K562 (cell line): Measurements from ENCODE around the gene GAPDHS. TPM values are rescaled to one million over a fixed set of nuclear protein-coding genes. Genes with fewer than 3 reads are reported as not detected.

Experiments
- ATAC-seq: fragments of 200-7000 bp; cut with Tn5 transposase; 3 replicates; pipeline ENCODE4 v1.9.1; 2020; ENCODE audit warnings: moderate library complexity
- BruUV-seq: library from RNA; stranded (reverse); fragments of 400-500 nt; replicated peaks from 2 replicates; lab custom pipeline; 2021; lab: Mats Ljungman, UMichigan
- CTCF ChIA-PET: fragments of 300-600 bp; formaldehyde crosslinking; extraction: SDS; loops from one replicate; lab custom pipeline; 2021; ENCODE audit warnings: low intra/inter-chr PET ratio; lab: Yijun Ruan, JAX
- POLR2A ChIA-PET: fragments of 300-600, 350-650 bp; sonication (Branson Sonifier 250); formaldehyde crosslinking; extraction: SDS; loops from one replicate; lab custom pipeline; 2021; ENCODE audit warnings: antibody characterized with exemption, inconsistent platforms; lab: Yijun Ruan, JAX
- DNase-seq, 4 experiments: peaks; one replicate each; pipeline versions ENCODE4 v3.0.0 to v3.0.0-alpha.2; 2011 to 2018; ENCODE audit warnings: low spot score in 3 of 4, mixed read lengths in 3 of 4; ENCODE audit errors: extremely low read depth in 1 of 4
- FAIRE-seq: peaks from 2 replicates; lab custom pipeline; 2011; peaks lifted over from hg19 to GRCh38; lab: Jason Lieb, UNC
- H2AFZ ChIP-seq: 2 replicates; pipeline ENCODE4 v1.6.0; 2011; ENCODE audit warnings: low read depth, low read length, control low read depth, inconsistent platforms
- H3K27ac ChIP-seq: fragments of 200-600 bp; 3 replicates; pipeline ENCODE4 v1.8.0; 2011; ENCODE audit warnings: low read depth, mild to moderate bottlenecking, control low read depth, inconsistent platforms, low read length, moderate library complexity, mixed read lengths; ENCODE audit errors: extremely low read depth
- H3K27me3 ChIP-seq, 2 experiments: fragments of 300-600 bp in 1 of 2; 2 replicates in 1 of 2; 3 replicates in 1 of 2; pipeline versions ENCODE4 v1.6.0 to v1.8.0; 2011; ENCODE audit warnings: inconsistent platforms in 2 of 2, low read length in 2 of 2, mild to moderate bottlenecking in 1 of 2, mixed read lengths in 1 of 2, moderate library complexity in 1 of 2; ENCODE audit not compliant: control insufficient read depth in 2 of 2, insufficient read depth in 2 of 2
- H3K36me3 ChIP-seq: fragments of 300-600 bp; 3 replicates; pipeline ENCODE4 v1.8.0; 2011; ENCODE audit warnings: mild to moderate bottlenecking, low read length, inconsistent platforms; ENCODE audit not compliant: control insufficient read depth, insufficient read depth
- H3K4me1 ChIP-seq, 2 experiments: fragments of 200-600 bp in 1 of 2; replicated peaks in 1 of 2; 2 replicates in 1 of 2; 3 replicates in 1 of 2; pipeline versions ENCODE4 v1.5.1 to v1.8.0; 2011; ENCODE audit warnings: inconsistent platforms in 2 of 2, low read length in 2 of 2, mild to moderate bottlenecking in 1 of 2, mixed read lengths in 1 of 2, moderate library complexity in 1 of 2; ENCODE audit not compliant: control insufficient read depth in 2 of 2, insufficient read depth in 2 of 2
- H3K4me2 ChIP-seq: 2 replicates; pipeline ENCODE4 v1.6.1; 2011; ENCODE audit warnings: low read length, control low read depth, inconsistent platforms, mixed read lengths; ENCODE audit not compliant: insufficient read depth
- H3K4me3 ChIP-seq: fragments of 200-600 bp; sonication (generic), shearing (Covaris generic); 2 replicates; pipeline ENCODE4 v1.5.1; 2016; ENCODE audit warnings: control low read depth, inconsistent platforms
- H3K79me2 ChIP-seq: fragments of 200-600 bp; 3 replicates; pipeline ENCODE4 v1.8.0; 2011; ENCODE audit warnings: low read length, inconsistent platforms; ENCODE audit not compliant: control insufficient read depth, insufficient read depth
- H3K9ac ChIP-seq, 2 experiments: 2 replicates each; pipeline versions ENCODE4 v1.6.0 to v1.6.1; 2011; ENCODE audit warnings: low read depth in 2 of 2, low read length in 2 of 2, control low read depth in 1 of 2, inconsistent platforms in 1 of 2, mild to moderate bottlenecking in 1 of 2, mixed read lengths in 1 of 2; ENCODE audit not compliant: insufficient read depth in 1 of 2
- H3K9me1 ChIP-seq: one replicate; pipeline ENCODE4 v1.6.0; 2011; ENCODE audit warnings: inconsistent platforms, mild to moderate bottlenecking, low read length, moderate library complexity; ENCODE audit not compliant: control insufficient read depth, insufficient read depth
- H3K9me3 ChIP-seq: replicated peaks from 2 replicates; pipeline ENCODE4 v1.5.1; 2011; ENCODE audit warnings: low read depth, low read length, inconsistent platforms; ENCODE audit not compliant: control insufficient read depth, insufficient read depth
- H4K20me1 ChIP-seq: replicated peaks from 2 replicates; pipeline ENCODE4 v1.6.1; 2011; ENCODE audit warnings: low read length, inconsistent platforms, mixed read lengths; ENCODE audit not compliant: control insufficient read depth, insufficient read depth
- BRD9 ChIP-seq: fragments of 450-650 bp; IDR thresholded peaks from 2 replicates; pipeline ENCODE4 v1.6.1; 2018; ENCODE audit warnings: low read depth; ENCODE audit not compliant: partially characterized antibody
- CREB1 ChIP-seq, 2 experiments: sonication (generic) in 1 of 2; formaldehyde crosslinking in 1 of 2; IDR thresholded peaks; 2 replicates each; pipeline versions ENCODE4 v1.6.1 to v1.8.0; 2012 to 2022; ENCODE audit warnings: inconsistent platforms in 1 of 2, mild to moderate bottlenecking in 1 of 2, missing genetic modification reagents in 1 of 2, moderate library complexity in 1 of 2
- CREBBP ChIP-seq: IDR thresholded peaks from one replicate; pipeline ENCODE4 v1.6.1; 2012; ENCODE audit warnings: low read depth, mild to moderate bottlenecking, control low read depth, inconsistent platforms, low read length
- ELF2 ChIP-seq: fragments of 250-450 bp; sonication (Bioruptor Pico); IDR thresholded peaks from 2 replicates; pipeline ENCODE4 v1.5.0; 2021; ENCODE audit warnings: mild to moderate bottlenecking
- ETV6 ChIP-seq, 3 experiments: fragments of 150-350 bp in 1 of 3; sonication (generic) in 1 of 3; formaldehyde crosslinking in 1 of 3; IDR thresholded peaks; 2 replicates each; pipeline versions ENCODE4 v1.6.1 to v1.8.0; 2014 to 2022; ENCODE audit warnings: borderline replicate concordance in 2 of 3, low read depth in 2 of 3, antibody characterized with exemption in 1 of 3, low read length in 1 of 3, mild to moderate bottlenecking in 1 of 3, missing genetic modification reagents in 1 of 3
- KAT8 ChIP-seq: fragments of 450-650 bp; IDR thresholded peaks from 2 replicates; pipeline ENCODE4 v1.6.1; 2016; ENCODE audit warnings: low read depth, mild to moderate bottlenecking
- KLF1 ChIP-seq: fragments of 450-650 bp; IDR thresholded peaks from 2 replicates; pipeline ENCODE4 v1.6.1; 2016; ENCODE audit warnings: missing genetic modification characterization, missing compliant biosample characterization
- NFXL1 ChIP-seq: fragments of 450-650 bp; formaldehyde crosslinking; IDR thresholded peaks from 2 replicates; pipeline ENCODE4 v1.4.0; 2021; ENCODE audit warnings: mild to moderate bottlenecking
- PML ChIP-seq: IDR thresholded peaks from 2 replicates; pipeline ENCODE4 v1.6.1; 2012; ENCODE audit warnings: low read length, inconsistent platforms
- POLR2AphosphoS2 ChIP-seq: IDR thresholded peaks from 2 replicates; pipeline ENCODE4 v1.6.1; 2012; ENCODE audit warnings: low read length, improper control_type of control experiment
- SMC3 ChIP-seq: conservative IDR thresholded peaks from 2 replicates; pipeline ENCODE4 v1.6.1; 2011; ENCODE audit warnings: low read depth, low read length, improper control_type of control experiment; ENCODE audit not compliant: insufficient read depth
- ZNF395 ChIP-seq: fragments of 200-800 bp; sonication (Bioruptor generic); IDR thresholded peaks from 2 replicates; pipeline ENCODE4 v1.6.1; 2017; ENCODE audit warnings: missing genetic modification characterization, missing compliant biosample characterization
- WGBS: fragments of 100-300 bp; shearing (Covaris generic); methylation state at CpG from one replicate; pipeline ENCODE4 v1.1.6; 2016; ENCODE audit warnings: low coverage, mixed read lengths; ENCODE audit not compliant: insufficient coverage; ENCODE audit errors: missing lambda C conversion rate; 5-methylcytosine and 5-hydroxymethylcytosine counted together
- in situ Hi-C: fragments of 300-500 bp; cut with MboI; formaldehyde crosslinking; loops from 4 replicates; pipeline ENCODE4 v1.15.0; 2018; ENCODE audit warnings: inconsistent platforms, mixed read lengths
- intact Hi-C: fragments of 100-400 bp; cut with micrococcal nuclease; formaldehyde crosslinking; loops from 2 replicates; pipeline ENCODE4 v1.14.2; 2022
- polyA plus RNA-seq, 8 experiments: library from polyadenylated mRNA; depleted of rRNA in 4 of 8; stranded (reverse) in 5 of 8; unstranded in 3 of 8; fragments of >200 nt; fragmentation: Nextera tagmentation in 2 of 8; fragmentation: Illumina TruSeq in 1 of 8; extraction: Ambion mirVana in 2 of 8; extraction: Trizol in 1 of 8; gene quantifications; 2 replicates each; pipeline versions ENCODE4 v1.2.1 to v1.2.3, GENCODE V29; 2011 to 2014; ENCODE audit warnings: inconsistent platforms in 1 of 8, missing spikeins in 1 of 8
- total RNA-seq, 7 experiments: library from RNA; depleted of rRNA in 6 of 7; stranded (reverse); fragments of >200 nt in 6 of 7; fragmentation: Illumina TruSeq in 2 of 7; extraction: Trizol in 2 of 7; gene quantifications; 2 replicates each; pipeline versions ENCODE4 v1.2.1 to v1.2.3, GENCODE V29; 2011 to 2021; ENCODE audit warnings: low replicate concordance in 1 of 7
- TF ChIP-seq, protein P1 (sequence below): sonication (generic); formaldehyde crosslinking; IDR thresholded peaks from 2 replicates; pipeline ENCODE4 v1.5.0; 2020; ENCODE audit warnings: missing genetic modification reagents
- TF ChIP-seq, protein P2 (sequence below): fragments of 250-450 bp; sonication (Bioruptor Pico); IDR thresholded peaks from 2 replicates; pipeline ENCODE4 v1.5.0; 2020; ENCODE audit warnings: mild to moderate bottlenecking, borderline replicate concordance

The GAPDHS gene
- total and polyA plus RNA-seq, 9 of the 15 experiments (the other 6 are each of a cell fraction or from before 2014, with no cell fraction given): 0.08 to 0.12 TPM; not detected in 7

GRCh38 chr19:35493971-35494370, 39.3 kb upstream of the GAPDHS start:
- Histone ChIP-seq H4K20me1 (peaks cover 3% of the 10 kb centered on the region; the same call in 1 of the 2 replicates), H3K79me2 (no peaks in the 10 kb centered on the region), H2AFZ (no peak overlapping the region), H3K27ac (no peak overlapping the region), H3K4me2 (no peak overlapping the region), H3K9ac (no peak overlapping the region), H3K27me3 (peaks cover 34 to 80% of the 10 kb centered on the region in 2 experiments), H3K4me1 (peaks cover 5 to 15% of the 10 kb centered on the region in 2 experiments; a peak in 4 of 5 replicates)
- no peak for FAIRE-seq
- no peak for TF ChIP-seq NFXL1 (CRISPR knock-in tag)
- TF ChIP-seq ELF2 (CRISPR knock-in tag): no peak
- no peak for TF ChIP-seq ETV6 (IDR thresholded peaks at IDR 0.05; ENCODE audit: borderline replicate concordance in 1 of 2, low read depth in 2 of 2, low read length in 1 of 2)
- TF ChIP-seq ETV6 (CRISPR knock-in tag; IDR thresholded peaks at IDR 0.05; ENCODE audit: borderline replicate concordance): no peak
- no peak for TF ChIP-seq KLF1 (tag)
- TF ChIP-seq PML: no peak
- TF ChIP-seq SMC3: no peak
- TF ChIP-seq BRD9: no peak
- TF ChIP-seq CREBBP: no peak
- TF ChIP-seq POLR2AphosphoS2: no peak
- TF ChIP-seq, protein P1, sequence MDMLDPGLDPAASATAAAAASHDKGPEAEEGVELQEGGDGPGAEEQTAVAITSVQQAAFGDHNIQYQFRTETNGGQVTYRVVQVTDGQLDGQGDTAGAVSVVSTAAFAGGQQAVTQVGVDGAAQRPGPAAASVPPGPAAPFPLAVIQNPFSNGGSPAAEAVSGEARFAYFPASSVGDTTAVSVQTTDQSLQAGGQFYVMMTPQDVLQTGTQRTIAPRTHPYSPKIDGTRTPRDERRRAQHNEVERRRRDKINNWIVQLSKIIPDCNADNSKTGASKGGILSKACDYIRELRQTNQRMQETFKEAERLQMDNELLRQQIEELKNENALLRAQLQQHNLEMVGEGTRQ (CRISPR knock-in tag): no peak
- TF ChIP-seq, protein P2, sequence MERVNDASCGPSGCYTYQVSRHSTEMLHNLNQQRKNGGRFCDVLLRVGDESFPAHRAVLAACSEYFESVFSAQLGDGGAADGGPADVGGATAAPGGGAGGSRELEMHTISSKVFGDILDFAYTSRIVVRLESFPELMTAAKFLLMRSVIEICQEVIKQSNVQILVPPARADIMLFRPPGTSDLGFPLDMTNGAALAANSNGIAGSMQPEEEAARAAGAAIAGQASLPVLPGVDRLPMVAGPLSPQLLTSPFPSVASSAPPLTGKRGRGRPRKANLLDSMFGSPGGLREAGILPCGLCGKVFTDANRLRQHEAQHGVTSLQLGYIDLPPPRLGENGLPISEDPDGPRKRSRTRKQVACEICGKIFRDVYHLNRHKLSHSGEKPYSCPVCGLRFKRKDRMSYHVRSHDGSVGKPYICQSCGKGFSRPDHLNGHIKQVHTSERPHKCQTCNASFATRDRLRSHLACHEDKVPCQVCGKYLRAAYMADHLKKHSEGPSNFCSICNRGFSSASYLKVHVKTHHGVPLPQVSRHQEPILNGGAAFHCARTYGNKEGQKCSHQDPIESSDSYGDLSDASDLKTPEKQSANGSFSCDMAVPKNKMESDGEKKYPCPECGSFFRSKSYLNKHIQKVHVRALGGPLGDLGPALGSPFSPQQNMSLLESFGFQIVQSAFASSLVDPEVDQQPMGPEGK: no peak
- TF ChIP-seq ZNF395: no peak
- no peak for TF ChIP-seq CREB1 (IDR thresholded peaks at IDR 0.05)
- TF ChIP-seq CREB1 (CRISPR knock-in tag; IDR thresholded peaks at IDR 0.05): no peak
- TF ChIP-seq KAT8: no peak
- TF ChIP-seq, all 486 proteins: peak for 0
- no peak for ATAC-seq
- Histone ChIP-seq H3K4me3 (no peak overlapping the region), H3K9me1 (no peaks in the 10 kb centered on the region), H3K36me3 (no peaks in the 10 kb centered on the region), H3K9me3 (no peaks in the 10 kb centered on the region)
- in situ Hi-C loops: no loop called here
- intact Hi-C loops: no loop called here
- no peak for DNase-seq
- 15% methylated on average over 9 of the region's 9 CpGs for WGBS
- ChIA-PET POLR2A (no interaction called here), CTCF (interaction anchor here (2.3 kb wide), 1 partner anchor 141 kb away, joined by 17 read pairs; no protein-coding TSS in a partner anchor)
- no TSS peak for BruUV-seq
